Umbilical cord (tissue), 2 donors: Measurements from ENCODE around the gene GZMM. TPM values are rescaled to one million over a fixed set of nuclear protein-coding genes. Genes with fewer than 3 reads are reported as not detected.

Experiments used
- DNase-seq: peaks from one replicate; pipeline ENCODE4 v3.0.0-alpha.2; 2015; ENCODE audit warnings: low spot score
- total RNA-seq: library from RNA; depleted of rRNA; stranded (reverse); fragments of >200 nt; gene quantifications from one replicate; pipeline ENCODE4 v1.2.3, GENCODE V29; 2014; ENCODE audit warnings: low replicate concordance; ENCODE audit not compliant: insufficient read depth

Gene GZMM
- total RNA-seq, 1 donor from 2014 or later, result not detected

GRCh38 chr19:595326-596262, 51.7 kb downstream of the GZMM start:
- DNase-seq, result no peak

DNA sequence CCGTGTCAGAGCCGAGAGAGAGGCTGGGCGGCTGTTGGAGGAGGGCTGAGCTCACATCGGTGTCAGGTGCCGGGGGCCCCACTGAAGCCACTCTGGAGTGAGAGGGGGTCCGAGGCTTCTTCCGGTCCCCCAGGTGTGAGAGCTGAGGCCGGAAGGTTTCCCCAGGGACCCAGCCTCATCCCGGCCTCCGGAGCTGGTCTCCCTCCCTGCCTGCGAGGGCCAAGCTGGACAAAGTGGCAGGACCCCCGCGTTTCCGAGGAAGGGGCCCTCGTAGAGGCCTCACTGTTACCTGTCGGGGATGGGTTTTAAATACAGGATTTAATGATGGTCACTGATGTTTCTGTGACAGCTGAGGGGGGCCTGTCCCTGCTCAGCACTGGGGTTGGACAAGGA, 52.4 kb downstream of the GZMM start:
- no peak for DNase-seq

DNA sequence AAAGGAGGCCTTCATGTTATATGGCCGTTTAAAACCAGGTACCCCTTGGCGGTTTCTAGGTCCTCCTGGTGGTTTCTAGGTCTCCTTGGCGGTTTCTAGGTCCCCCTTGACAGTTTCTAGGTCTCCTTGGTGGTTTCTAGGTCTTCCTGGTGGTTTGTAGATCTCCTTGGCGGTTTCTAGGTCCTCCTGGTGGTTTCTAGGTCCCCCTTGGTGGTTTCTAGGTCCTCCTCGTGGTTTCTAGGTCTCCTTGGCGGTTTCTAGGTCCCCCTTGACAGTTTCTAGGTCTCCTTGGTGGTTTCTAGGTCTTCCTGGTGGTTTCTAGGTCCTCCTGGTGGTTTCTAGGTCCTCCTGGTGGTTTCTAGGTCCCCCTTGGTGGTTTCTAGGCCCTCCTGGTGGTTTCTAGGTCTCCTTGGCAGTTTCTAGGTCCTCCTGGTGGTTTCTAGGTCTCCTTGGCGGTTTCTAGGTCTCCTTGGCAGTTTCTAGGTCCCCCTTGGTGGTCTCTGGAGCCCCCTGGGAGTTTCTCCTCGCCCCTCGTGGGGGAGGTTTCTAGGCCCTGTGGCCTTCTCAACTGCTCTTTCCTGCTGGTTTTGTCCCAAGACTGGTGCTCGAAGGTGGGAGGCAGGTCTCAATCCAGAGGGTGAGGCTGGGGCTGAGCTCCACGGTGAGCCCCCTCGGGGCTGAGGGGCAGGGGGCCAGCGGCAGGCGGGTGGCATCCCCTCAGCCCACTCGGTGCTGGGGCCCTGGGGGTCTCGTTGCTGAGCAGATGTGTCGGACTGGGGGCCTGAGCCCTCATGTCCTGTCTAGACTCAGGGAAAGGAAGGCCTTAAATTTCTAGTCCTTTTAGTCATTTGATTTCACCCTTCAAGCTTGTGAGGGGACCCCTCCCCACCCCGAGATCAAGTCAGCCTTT, 53.8 kb downstream of the GZMM start:
- no peak for DNase-seq

Other genes starting within 250 kb of the GZMM start
- 3.4 TPM for gene MIER2, start 199.3 kb upstream of the GZMM start, total RNA-seq
- 0.96 TPM for gene C2CD4C, start 134.9 kb upstream of the GZMM start, total RNA-seq
- gene SHC2, start 83.0 kb upstream of the GZMM start, total RNA-seq, result 11.1 TPM
- 1.7 TPM for gene MADCAM1, start 47.6 kb upstream of the GZMM start, total RNA-seq
- gene TPGS1, start 36.6 kb upstream of the GZMM start, total RNA-seq, result 30.1 TPM
- 74.9 TPM for gene CDC34, start 12.3 kb upstream of the GZMM start, total RNA-seq
- gene BSG, start 28.5 kb downstream of the GZMM start, total RNA-seq, result 234 TPM
- 2.4 TPM for gene HCN2, start 45.8 kb downstream of the GZMM start, total RNA-seq
- gene POLRMT, start 89.5 kb downstream of the GZMM start, total RNA-seq, result 11.8 TPM
- 0.24 TPM for gene FGF22, start 95.8 kb downstream of the GZMM start, total RNA-seq
- 1.7 TPM for gene RNF126, start 119.2 kb downstream of the GZMM start, total RNA-seq
- gene FSTL3, start 132.3 kb downstream of the GZMM start, total RNA-seq, result 326 TPM
- not detected for gene PRSS57, start 151.4 kb downstream of the GZMM start, total RNA-seq
- gene PALM, start 164.9 kb downstream of the GZMM start, total RNA-seq, result 30.6 TPM
- 5.8 TPM for gene MISP, start 207.1 kb downstream of the GZMM start, total RNA-seq